Activated CD4-positive, alpha-beta T cell treated with anti-CD3 and anti-CD28 coated beads, Interleukin-2, Interleukin-4, amounts not matched to agents 100 ng/mL and 50 ng/mL, durations not matched to agents 16 hours and 8 hours (primary cell): ENCODE data around the gene UBE2B.
A peak's percentile ranks its signal among the peaks of the same experiment; 100 is the strongest.
"Not testable (repeated sequence)": the region's sequence is repeated elsewhere in the genome, so short reads cannot be mapped to it uniquely, and the experiment has no call there.

Source experiments
- DNase-seq: peaks from one replicate; pipeline ENCODE4 v3.0.0-alpha.2; 2020; ENCODE audit warnings: low spot score

UBE2B gene

DNA sequence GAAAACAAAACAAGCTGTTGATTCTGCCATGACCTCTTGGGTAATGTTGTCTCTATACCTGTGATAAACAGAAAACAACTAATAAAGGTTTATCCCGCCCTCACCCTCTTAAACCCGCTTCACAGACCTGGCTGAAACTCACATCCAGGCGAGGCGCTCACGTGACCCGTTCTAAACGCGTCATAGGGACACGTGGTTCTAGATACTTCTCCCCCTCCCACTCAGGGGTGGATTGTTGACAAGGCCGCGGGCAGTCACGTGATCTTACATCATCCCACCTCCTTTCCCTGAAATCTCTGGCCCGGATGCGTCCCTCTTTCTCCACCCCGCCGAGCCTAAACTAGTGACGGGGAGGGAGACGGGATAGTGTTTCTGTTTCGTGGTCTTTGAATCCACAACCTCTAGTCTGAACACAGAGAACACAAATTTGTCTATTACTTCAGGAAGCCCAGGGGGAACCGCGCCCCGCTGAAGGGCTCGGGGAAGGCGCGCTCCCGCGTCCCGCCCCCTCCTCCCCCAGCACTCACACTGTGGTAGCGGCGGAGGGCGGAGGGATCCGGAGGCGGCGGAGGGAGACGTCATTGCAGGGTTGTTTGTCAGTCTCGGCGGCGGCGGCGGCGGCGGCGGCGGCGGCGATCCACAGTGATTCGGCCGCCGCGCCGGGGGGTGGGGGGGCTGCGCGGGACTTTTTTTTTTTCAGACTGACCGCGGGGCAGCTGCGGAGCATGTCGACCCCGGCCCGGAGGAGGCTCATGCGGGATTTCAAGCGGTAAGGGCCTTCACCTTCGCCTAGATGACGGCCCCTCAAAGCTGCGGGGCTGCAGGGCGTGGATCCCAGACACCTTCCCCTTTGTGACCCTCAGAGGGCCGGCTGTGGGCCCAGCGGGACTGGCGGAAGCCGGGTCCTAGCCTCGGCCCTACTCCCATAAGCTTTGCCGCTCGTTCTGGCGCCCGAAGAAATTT lies at the start of gene UBE2B:
Gene UBE2B (plus strand): TSS at position 699 of the 963 bp plus-strand sequence. CDS start 27 bp downstream, at position 726.
- DNase-seq = peak; percentile 98

DNA sequence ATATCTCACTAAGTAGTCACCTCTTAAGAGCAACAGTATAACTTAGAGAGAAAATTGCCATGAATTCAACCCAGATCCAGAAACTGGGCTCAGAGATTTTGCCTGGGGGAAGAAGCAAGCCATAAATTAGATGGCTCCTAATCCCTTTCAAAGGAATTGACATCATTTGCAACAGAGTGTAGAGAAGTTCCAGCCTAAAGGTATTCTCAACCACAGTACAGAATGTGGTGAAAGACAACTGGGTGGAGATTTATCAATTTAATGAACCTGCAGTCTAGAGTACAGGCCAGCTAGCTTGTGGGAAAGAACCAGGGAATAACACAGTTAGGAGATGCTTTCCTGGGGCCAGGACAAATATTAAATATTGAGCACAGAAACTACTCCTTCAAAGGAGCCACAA lies 44.0 kb upstream of the UBE2B start:
- no peak for DNase-seq

DNA sequence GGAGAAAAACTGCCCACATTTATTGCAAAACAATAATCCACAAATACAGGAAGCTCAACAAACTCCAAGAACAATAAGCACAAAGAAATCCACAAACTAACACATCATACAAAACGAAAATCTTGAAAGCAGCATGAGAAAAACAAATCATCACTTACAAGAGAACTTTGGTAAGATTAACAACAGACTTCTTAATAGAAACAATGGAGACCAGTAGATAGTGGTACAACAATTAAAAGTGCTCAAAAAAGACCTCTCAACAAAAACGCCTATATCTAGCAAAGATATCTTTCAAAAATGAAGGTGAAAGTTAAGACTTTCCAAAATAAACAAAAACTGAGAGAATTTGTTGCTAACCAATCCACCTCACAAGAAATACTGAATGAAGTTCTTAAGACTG lies 42.8 kb upstream of the UBE2B start:
- no peak for DNase-seq

DNA sequence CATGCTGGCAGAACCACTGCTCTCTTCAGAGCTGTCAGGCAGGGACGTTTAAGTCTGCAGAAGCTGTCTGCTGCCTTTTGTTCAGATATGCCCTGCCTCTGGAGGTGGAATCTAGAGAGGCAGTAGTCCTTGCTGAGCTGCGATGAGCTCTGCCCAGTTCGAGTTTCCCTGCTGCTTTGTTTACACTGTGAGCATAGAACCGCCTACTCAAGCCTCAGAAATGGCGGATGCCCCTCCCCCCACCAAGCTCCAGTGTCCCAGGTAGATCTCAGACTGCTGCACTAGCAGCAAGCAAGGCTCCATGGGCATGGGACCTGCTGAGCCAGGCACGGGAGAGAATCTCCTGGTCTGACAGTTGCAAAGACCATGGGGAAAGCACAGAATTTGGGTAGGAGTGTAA lies 34.5 kb upstream of the UBE2B start:
- DNase-seq = not testable (repeated sequence)

DNA sequence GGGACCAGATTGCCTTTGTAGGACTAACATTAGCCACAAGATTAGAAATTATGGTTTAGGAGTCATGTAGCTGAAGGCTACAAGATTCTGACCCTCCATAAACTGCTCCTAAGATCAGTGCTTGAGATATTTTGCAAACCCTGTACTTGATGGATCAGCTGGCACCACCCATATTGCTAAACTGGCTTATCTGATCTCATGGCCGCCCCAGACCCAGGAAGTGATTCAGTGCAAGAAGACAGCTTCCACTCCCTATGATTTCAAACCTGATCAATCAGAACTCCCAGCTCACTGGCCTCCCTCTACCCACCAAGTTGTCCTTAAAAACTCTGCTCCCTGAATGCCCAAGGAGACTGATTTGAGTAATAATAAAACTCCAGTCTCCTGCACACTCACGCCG lies 27.9 kb upstream of the UBE2B start:
- not testable (repeated sequence) for DNase-seq

DNA sequence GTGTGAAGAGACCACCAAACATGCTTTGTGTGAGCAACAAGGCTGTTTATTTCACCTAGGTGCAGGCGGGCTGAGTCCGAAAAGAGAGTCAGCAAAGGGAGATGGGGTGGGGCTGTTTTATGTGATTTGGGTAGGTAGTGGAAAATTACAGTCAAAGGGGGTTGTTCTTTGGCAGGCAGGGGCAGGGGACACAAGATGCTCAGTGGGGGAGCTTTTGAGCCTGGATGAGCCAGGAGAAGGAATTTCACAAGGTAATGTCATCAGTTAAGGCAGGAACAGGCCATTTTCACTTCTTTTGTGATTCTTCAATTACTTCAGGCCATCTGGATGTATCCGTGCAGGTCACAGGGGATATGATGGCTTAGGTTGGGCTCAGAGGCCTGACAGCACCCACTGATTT lies 25.9 kb upstream of the UBE2B start:
- not testable (repeated sequence) for DNase-seq

DNA sequence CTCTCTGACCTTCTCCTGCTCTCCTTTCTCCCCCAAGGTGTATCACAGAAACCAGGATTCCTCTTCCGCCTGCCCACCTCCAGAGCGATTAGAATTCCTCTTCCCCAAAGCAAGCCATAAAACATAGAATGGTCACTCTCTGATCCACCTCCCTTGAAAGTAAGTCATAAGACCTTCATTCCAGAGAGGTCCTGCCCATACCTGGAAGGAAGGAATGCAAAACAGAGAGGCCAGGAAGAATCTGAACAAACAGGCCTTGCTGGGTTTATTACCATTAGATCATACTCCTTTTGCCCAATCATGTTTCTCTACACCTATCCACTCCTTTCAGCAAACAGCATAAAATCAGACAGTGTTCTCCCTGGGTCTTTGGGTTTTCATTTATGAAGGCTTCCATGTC lies 25.4 kb upstream of the UBE2B start:
- no peak for DNase-seq

DNA sequence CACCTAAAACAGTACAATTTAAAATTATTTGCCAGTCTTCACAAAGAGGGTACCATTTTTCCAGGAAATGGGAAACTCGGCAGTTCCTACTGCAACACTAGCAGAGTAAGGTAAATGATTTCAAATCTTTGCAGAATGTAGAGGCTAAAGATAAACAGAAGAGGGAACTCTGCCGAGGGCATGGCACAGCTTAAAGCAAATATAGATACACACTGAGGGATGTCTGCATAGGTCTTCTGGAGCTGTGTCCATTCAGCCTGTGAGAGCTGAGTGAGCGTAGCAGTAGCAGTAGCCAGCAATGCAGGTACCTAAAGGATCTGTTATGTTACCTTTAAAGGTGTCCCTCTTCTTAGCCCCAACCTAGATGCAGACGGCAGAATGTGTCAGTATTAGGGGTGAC lies 21.9 kb upstream of the UBE2B start:
- DNase-seq = no peak

DNA sequence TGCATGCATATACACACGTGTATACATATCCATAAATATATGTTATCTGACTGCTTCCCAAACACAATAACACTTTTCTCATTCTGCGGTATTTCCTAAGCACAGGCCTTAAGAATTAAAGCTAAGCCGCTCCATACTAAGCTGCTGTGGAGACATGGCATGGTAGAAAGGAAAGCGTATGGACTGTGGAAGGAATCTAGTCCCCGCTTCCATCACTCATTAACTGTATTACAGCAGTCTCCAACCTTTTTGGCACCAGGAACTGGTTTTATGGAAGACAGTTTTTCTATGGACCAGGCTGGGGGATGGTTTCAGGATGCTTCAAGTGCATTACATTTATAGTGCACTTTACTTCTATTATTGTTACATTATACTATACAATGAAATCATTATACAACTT lies 15.7 kb upstream of the UBE2B start:
- DNase-seq = no peak

DNA sequence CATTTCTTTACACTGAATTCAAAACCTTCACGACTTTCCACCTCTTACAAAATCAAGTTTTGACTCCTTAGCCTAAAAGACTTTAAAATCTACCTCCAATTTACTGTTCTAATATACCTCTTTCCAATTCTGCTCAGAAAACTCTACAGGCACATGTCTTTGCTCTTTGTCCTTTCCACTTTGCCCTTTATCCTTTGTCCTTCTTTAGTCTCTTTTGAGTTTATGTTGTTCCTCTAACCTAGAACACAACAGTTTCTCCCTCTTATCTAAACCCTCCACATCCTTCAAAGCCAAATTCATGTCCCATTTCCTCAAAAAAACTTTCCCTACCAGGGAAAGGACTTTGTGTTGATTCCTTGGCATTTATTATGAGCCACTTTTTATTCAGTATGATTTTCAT lies 5.8 kb upstream of the UBE2B start:
- DNase-seq = no peak

DNA sequence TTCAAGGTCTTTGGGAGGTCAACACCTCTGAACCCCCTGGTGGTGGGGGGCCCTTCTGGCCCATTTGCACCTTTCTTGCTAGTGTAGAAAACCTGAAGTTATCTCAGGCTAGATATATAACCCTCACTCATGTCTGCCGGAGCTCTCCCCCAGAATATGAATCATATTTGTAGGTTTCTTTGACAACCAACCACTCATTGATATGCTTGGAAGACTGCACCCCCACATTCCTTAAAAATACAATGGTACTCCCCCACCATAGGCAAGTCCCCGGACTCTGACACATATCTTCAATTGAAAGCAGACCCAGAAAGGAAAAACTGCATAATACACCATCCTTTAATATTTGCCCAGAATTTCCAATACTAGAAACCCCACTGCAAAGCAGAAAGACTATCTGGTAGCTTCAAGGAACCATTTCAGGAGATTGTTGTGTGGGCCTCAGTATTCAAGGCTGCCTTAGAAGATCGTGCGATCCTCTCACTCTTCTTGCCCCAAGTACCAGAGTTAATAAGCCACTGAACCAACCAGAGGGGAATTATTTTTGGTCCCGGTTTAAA lies 978 bp upstream of the UBE2B start:
- DNase-seq = no peak

DNA sequence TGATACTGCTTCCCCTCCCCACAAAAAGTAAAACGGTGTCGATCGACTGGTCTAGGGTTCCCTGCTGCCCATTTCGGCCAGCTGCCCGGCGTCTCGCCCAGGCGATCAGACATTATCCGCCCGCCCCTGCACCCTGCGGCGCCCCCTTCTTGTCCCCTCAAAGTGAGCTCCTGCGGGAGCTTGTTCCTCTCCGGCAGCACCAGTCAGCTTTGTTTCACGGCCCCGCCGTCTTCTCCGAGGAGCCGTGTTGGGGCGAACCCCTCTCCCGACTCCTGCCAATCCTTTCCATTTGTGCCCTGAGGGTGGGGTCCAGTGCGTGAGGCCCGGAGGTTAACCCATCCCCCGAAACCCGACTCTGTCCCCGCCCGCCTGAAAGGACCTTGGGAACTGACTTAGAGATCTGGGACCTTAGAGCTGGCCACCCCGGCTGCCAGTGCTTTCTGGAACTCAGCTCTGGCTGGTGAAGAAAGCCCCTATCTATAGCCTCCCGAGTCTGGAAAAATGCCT lies 518 bp downstream of the UBE2B start:
- DNase-seq = peak; percentile 38

DNA sequence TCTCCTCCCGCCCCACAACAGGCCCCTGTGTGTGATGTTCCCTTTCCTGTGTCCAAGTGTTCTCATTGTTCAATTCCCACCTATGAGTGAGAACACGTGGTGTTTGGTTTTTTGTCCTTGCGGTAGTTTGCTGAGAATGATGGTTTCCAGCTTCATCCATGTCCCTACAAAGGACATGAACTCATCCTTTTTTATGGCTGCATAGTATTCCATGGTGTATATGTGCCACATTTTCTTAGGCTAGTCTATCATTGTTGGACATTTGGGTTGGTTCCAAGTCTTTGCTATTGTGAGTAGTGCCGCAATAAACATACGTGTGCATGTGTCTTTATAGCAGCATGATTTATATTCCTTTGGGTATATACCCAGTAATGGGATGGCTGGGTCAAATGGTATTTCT lies 2.3 kb downstream of the UBE2B start:
- DNase-seq = not testable (repeated sequence)

DNA sequence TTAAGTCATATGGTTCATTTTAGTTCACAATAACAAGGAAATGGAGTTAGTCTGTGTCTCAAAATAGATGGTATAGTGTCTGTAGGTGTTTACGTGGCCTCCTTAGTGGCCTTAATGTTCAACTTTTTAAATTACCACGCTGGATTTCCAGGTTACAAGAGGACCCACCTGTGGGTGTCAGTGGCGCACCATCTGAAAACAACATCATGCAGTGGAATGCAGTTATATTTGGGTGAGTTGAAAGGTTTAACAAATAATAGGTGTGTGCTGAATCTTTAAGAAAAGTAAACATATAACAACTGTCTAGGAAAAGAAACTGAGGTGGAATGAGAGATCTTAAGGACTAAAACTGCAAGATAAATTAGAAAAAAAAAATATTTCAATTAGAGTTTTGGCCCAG lies 2.9 kb downstream of the UBE2B start:
- no peak for DNase-seq

DNA sequence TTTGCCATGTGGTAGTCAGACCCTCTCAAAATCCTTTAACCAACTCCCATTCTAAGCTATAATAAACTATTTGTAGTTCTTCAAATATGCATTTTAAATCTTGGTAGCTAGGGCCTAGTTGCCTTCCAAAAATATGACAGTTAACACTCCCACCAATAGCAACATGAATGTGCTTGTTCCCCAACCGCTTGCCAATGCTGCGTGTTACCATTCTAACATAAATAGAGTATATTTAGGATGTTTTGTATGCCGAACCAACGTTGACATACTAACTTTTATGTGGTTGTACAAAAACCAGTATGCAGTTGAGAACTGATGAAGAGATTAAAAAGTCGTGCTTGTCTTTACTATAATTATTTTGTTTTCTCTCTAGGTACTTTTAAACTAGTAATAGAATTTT lies 9.0 kb downstream of the UBE2B start:
- no peak for DNase-seq

DNA sequence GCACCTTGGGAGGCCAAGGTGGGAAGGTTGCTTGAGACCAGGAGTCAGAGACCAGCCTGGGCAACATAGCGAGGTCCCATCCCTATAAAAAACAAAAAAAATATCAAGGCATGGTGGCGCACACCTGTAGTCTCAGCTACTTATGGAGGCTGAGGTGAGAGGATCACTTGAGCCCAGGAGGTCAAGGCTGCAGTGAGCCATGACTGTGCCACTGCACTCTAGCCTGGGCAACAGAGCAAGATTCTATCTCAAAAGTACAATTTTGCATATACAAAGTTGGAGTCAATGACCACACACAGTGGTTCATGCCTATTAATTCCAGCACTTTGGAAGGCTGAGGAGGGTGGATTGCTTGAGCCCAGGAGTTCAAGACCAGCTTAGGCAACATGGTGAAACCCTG lies 10.8 kb downstream of the UBE2B start:
- not testable (repeated sequence) for DNase-seq

DNA sequence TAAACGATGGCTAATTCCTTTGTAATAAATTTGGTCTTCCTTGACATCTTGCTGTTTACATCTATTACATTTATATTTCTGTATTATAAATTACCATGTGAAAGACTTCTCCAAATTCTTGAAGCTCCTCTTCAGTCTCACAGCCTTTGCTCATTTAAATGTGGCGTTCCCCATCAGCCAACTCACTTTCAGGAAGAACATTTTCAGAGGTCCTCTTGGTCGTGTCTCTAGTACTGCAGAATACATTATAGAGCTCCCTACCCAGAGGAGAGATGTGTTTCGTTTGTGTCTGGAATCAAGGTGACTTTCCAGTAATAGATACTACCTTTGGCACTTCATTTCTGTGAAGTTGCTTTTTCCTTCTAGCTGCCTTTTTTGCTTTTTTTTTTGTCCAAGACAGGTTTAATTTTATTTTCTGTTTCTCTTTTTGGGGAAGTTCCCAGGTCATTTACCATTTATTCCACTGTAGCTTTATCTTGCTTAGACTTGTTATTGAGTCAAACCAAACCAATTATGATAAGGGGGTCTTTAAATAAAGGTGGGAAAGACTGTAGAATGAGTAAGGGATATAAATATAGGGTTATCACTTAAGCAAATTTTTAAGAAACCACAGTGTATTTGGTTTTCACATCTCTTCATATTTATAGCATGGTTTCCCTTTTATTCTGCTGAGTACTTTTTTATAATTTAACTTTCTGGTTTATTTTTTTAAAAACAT lies 12.8 kb downstream of the UBE2B start:
- no peak for DNase-seq

DNA sequence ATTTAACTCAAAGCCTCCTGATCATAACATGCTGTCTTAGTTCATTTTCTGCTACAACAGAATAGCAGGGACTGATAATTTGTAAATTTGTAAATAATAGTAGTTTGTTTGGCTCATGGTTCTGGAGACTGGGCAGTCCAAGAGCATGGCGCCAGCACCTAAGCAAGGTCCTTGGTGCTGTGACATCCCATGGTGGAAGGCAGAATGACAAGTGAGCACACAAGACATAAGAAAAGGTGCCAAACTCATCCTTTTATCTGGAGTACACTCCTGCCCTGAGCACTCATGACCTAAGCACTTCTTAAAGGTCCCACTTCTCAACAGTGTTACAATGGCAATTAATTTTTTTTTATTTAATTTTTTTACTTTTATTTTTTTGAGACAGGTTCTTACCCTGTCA lies 16.1 kb downstream of the UBE2B start:
- no peak for DNase-seq

DNA sequence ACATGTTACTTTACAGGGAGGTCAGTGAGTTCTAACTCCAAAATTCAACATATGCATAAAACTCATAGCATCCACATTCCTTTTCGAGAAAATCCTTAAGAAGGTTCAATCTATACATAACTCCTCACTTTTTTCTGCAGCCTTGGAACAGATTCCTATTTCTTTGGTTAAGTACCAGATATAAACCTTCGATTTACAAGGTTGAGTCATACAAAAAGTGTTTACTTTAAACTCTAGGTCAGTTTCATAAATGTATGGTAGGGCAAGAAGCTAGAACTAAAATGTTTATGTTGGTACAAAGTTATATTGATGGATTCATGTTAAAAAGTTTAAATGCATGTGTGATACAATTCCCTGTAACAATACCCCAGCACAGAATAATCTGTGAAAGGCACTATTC lies 20.9 kb downstream of the UBE2B start:
- DNase-seq = no peak

DNA sequence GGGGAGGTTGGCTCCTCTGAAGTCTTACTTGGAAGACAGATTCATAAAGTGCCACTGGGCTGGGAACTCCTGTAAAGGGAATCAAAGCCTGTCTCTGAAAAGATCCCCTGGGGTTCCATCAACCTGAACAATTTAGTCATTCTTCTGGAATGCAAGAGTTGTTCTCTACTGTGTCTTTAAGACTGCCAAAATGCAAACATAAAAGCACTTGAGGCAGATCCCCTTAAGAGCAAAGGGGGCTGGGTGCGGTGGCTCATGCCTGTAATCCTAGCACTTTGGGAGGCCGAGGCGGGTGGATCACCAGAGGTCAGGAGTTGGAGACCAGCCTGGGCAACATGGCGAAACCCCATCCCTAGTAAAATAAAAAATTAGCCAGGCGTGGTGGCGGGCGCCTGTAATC lies 23.6 kb downstream of the UBE2B start:
- no peak for DNase-seq

DNA sequence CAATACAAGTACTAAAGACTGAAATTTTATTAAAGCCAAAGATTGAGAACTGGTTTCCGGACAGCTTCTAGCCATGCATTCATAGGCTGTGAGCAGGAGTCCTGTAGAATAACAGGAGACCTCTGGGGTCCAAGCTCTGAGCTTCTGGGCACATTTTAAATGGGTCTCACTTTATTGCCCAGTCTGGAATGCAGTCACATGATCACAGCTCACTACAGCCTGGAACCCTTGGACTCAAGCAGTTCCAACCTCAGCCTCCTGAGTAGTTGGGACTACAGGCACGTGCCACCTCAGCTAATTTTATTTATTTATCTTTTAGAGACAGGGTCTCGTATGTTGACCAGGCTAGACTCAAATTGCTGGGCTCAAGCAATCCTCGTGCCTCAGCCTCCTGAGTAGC lies 24.9 kb downstream of the UBE2B start:
- no peak for DNase-seq

DNA sequence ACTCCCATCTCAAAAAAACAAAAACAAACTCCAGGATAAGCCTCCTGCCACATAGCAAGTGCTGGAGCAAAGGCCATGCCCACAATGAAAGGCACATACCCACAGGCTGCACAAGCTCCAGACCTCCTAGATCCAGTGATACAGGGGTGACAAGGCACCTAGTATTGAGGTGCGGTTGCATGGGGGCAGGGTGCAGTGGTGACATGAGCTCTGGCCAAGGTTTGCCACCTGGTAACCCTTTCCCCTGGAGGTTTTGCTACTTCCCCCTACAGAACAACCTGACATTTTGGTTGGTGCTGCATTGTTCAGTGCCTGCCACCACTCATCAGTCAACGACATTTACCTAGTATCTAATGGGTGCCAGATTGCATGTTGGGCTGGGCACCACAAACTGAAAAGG lies 25.8 kb downstream of the UBE2B start:
- no peak for DNase-seq
